ENCODE measurements around the gene MCF2L.

Gene MCF2L

DNA sequence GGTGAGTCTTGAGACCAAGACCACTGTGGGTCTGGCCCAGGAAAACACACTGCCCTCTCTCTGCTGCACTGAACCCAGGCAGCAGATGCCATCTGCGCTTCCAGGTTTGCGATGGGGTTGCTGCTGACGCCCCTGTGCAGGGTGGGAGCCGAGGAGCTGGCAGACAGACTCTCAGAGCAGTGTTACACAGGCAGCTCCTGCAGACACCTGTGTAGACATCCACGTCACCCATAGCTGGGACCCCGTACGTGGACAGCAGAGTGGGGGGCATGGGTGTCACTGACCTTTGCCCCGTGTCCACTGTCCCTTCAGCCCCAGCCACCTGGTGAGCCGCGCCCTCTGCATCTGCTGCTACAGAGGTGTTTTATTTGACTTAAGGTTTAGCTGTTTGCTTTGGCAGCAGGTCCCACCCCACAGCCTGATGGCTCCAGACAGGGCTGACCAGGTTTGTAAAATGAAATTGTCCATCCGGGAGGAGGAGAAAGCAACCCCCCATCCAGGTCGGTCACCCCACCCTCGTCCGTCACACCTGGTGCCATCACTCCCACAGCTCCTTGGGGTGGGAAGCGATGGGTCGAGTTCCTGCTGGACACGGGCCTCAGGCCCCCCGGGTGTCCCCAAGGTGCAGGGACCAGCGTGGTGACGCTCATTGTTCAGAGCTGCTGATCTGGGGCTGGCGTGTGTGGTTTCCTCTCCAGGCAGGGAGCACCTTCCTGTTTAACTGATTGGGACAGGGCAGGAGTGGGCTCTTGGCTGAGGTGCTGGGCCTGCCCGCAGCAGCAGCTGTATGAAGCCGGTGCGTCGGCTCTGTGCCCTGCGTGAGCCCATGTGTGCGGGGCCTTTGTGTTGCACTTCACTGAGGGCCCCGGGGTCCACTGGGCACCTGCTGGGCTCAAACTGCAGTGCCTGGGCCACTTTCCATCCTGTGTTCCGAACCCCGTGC lies 28.4 kb downstream of the MCF2L start:
- no peak for DNase-seq (ENCODE audit: low read depth in 2 of 2)

DNA sequence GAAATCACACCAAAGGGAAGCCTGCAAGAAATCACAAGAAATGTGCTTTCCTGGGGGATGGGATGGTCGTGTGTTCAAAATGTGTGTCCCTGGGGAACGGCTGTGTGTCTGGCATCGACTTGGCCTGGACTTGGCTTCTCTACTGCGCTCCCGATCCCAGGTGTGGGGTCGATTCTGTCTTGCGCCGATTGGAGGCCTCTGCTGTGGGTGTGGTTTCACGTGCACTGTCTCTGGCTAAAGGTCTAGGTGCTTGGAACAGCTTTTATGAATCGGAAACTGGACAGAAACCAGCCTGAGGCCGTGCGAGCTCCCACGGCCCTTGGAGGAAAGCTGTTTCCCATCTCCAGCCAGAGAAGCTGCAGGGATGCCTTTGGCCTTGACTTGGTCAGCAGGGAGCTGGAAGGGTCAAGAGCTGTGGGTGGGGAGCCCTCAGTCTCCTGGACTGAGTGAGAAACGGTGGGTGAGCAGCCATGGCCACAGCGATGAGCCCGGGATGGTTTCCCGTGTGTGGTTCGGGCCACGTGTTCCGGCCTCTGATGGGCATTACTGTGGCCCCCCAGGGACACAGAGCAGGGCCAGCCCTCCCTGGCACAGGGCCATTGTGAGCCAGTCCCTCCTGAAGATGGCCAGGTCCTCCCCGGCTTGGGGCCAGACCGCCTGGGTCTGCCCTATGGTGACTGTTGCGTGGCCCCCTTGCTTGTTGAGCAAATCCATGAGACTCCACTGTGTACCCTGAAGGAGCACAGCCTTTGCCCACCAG lies 29.7 kb downstream of the MCF2L start:
- DNase-seq (ENCODE audit: low read depth in 2 of 2): no peak

DNA sequence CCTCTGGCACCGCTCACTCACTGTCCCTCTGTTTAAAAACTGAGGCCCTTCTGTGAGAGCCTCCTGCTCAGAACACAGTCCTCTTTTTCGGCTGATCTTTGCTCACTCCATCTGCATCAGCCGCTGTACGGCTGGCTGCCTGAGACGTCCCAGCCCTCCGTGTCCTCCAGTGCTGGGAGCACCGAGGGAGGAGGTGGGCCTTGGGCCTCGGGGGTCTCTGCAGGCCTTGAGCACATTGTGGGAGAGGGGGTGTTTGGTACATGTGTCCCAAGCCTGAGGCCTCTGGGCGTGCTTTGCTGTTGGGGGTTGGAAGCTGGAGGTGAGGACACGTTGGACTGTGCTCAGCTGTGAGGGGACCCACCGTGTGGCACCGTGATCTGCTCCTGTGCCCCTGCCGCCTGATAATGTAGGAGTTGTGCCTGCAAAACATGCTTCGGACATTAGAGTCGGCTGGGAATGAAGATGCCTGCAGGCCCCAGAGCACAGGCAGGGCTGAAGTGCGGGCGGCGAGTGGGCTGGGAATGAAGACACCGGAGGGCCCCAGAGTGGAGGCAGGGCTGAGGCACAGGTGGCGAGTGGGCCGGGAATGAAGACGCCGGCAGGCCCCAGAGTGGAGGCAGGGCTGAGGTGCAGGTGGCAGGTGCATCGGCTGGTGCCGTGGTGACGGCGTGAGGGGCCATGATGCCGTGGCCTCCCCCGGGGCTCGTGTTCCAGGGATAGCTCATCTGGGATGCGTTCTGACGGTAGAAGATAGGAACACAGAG lies 30.6 kb downstream of the MCF2L start:
- no peak for DNase-seq (ENCODE audit: low read depth in 2 of 2)

DNA sequence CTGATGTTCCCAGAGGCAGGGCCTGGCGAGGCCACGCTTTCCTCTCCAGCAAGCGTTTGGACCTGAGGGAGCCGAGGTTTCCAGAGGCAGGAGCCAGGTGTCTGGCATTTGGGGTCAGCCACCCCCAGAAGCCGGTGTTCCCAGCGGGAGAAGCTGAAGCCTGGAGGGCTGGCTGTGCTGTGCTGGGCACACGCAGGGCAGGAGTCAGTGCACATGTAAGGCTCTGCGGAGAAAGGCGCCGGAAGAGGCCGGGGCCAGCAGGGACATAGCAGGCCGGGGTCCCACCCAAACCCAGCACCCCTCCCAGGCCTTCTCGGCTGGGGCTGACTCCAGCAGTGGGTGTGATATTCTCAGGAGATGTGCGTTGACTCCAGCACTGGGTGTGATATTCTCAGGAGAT lies 31.6 kb downstream of the MCF2L start:
- DNase-seq (ENCODE audit: low read depth in 2 of 2): no peak

DNA sequence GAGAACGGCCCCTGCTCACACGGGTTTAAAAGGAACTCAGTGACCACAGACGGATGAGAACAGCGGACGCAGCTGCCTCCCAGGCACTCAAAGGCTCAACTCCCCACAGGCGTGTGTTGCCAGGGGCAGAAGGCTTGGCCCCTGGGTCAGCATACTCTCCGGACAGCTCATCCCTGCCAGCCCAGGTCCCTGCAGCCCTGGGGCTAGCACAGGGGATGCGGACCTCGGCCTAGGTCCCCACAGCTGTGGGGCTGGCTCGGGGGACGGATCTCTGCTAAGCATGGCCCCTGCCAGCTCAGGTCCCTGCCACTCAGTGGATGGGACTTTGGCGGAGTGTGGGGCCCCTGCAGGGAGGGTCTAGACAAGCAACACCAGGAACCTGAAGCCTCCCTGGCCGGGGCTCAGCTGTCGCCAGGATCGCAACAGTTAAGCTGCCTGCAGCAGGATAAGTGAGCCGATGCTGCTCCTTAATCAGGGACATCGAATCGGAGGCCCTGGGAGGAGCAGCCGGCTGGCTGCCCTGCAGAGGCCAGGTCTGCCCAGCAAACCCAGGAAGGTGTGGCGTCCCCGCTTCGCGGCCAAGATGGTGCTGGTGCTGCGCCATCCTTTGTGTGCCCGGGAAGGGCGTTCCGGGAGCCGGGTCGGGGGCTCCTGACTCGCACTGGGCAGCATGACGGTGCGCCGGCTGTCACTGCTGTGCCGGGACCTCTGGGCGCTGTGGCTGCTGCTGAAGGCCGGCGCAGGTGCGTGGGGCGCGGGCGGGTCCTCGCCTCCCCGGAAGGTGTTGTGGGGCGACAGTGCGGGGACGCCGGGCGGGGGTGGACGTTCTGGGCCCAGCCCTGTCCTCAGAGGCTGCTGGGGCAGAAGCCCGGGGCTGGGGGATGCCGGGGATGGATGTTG lies 32.5 kb downstream of the MCF2L start:
- DNase-seq (ENCODE audit: low read depth in 2 of 2): no peak

DNA sequence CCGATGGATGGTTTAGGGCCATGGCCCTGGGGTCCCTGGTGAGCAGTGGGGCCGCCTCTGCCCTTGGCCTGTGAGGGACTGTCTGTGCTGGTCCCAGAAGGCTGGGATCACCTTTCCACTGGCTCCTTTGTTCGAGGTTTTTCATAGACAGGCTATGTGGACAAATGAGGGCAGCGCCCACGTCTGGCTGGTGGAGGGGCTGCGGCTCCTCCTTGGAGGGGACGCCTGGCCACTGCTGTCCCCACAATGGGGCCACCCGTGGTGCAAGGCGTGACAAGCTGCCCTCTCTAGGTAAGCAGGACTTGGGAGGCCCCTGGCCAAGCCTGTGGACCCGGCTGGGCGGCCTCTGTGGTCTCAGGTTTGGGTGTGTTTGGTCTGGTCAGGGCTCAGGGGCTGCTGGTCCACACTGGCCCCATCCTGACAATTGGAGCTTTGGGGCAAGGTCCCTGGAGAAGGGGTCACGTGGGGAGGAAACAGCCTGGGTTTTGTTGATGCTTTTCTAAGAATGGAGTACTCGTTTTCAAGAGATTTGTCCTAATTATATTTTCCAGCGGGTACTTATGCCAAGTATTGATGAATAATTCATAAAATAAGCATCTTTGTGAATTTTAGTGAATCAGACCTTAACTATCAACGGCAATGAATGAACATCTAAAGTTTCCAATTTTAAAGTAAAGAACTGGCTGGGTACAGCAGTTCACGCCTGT lies 33.3 kb downstream of the MCF2L start:
- DNase-seq (ENCODE audit: low read depth in 2 of 2): no peak

DNA sequence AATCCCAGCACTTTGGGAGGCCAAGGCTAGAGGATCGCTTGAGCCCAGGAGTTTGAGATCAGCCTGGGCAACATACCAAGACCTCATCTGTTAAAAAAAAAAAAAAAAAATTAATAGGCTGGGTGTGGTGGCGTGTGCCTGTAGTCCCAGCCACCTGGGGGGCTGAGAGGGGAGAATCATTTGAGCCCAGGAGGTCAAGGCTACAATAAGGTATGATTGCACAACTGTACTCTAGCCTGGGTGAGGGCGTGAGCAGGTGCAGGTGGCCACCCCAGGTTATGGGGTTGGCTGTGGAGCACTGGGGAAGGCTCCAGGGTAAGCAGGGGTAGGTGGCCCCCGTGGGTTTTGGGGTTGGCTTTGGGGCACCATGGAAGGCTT lies 33.9 kb downstream of the MCF2L start:
- no peak for DNase-seq (ENCODE audit: low read depth in 2 of 2)

DNA sequence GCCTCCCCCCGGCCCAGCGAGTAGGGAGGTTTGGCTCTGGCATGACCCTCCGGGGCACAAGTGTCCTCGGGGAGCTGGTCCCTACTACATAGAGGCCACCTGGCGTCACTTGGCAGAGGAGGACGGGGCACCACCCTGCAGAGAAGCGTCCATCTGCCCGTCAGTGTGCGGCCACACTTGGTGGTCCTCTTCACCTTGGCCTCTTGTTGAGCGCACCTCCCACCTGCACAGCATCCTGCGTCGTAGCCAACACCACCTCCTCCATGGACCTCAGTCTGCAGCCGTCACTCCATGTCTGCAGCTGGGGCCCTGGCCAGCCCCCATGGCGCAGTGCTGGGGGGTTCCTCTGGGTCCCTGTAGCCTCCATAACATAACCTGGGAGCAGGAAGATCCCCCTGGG lies 35.1 kb downstream of the MCF2L start:
- DNase-seq (ENCODE audit: low read depth in 2 of 2): no peak

DNA sequence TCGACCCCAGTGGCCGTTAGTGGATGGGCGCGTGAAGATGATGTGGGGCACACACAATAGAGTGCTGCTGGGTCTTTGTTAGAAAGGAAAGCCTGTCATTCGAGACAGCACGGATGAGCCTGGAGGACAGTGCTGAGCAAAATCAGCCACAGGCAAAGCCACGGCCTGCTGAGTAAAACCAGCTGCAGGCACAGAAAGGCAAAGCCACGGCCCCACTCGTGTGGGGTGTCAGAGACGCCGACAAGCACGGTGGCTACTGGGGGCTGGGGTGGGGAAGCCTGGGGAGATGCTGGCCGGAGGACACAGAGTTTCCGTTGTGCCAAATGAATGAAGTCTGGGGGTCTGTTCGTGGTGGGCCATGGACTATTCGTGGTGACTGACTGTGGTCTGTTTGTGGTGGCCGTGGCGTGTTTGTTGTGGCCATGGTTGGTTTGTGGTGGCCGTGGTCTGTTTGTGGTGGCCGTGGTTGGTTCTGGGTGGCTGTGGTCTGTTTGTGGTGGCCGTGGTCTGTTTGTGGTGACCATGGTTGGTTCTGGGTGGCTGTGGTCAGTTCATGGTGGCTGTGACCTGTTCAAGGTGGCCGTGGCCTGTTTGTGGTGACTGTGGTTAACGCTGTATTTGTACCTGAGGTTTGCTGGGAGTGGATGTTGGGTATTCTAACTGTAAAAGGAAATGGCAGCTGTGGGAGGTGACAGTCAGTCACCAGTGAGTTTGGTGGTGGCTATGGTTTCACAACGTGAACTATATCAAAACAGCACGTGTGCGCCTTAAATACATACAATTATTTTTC lies 36.3 kb downstream of the MCF2L start:
- no peak for DNase-seq (ENCODE audit: low read depth in 2 of 2)

DNA sequence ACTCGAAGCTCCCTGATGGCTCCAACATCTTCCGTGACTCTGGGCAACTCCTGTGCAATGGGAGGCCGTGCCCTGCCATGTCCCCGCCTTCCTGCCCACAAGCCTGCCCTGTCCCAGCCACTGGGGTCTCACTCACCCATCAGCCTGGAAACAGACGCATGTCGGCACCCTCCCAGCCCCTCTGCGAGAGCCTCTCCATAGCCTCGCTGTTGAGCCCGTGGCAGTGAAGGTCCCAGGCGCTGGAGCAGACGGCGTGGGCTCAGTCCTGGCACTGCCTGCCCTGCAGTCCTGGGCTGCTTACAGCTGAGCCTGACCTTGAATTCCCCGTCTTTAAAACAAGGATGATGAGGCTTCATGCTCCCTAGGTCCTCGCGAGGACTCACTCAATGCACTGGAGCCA lies 37.0 kb downstream of the MCF2L start:
- DNase-seq (ENCODE audit: low read depth in 2 of 2): no peak

DNA sequence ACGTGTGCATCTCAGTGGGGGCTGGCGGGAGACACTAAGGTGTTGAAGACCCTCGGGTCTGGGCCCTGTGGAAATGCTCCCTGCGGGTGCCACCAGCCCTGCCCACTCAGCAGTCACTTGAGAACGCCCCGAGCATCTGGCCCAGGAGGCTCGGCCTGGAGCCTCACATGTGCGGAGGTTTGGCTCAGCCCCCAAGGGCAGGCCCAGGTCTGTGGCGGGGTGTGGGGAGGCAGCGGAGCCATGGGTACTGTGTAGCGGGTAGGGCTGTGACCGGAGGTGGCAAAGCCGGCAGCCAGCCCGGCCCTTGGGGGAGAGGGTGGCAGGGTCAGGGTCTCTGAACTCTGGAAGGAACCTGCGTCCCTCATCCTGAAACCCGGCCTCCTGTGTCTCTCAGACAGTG lies 37.6 kb downstream of the MCF2L start:
- DNase-seq (ENCODE audit: low read depth in 2 of 2): no peak

DNA sequence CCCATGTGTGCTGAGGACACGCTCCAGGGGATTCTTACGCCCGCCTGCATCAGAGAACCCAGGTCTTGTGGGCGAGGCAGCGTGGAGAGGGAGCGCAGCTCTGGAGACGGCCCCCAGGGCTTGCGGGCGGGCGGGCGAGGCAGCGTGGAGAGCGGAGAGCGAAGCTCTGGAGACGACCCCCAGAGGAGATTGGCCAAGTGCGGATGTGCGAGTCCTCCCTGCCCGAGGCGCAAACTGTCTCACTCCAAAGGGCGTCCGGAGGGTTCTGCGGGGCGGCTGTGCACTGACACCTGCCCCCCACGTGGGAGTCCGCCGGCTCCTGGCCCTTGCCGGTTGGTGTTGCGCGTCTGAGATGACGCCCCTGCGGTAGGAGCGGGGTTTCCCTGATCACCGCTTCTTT lies 39.8 kb downstream of the MCF2L start:
- DNase-seq (ENCODE audit: low read depth in 2 of 2): no peak

DNA sequence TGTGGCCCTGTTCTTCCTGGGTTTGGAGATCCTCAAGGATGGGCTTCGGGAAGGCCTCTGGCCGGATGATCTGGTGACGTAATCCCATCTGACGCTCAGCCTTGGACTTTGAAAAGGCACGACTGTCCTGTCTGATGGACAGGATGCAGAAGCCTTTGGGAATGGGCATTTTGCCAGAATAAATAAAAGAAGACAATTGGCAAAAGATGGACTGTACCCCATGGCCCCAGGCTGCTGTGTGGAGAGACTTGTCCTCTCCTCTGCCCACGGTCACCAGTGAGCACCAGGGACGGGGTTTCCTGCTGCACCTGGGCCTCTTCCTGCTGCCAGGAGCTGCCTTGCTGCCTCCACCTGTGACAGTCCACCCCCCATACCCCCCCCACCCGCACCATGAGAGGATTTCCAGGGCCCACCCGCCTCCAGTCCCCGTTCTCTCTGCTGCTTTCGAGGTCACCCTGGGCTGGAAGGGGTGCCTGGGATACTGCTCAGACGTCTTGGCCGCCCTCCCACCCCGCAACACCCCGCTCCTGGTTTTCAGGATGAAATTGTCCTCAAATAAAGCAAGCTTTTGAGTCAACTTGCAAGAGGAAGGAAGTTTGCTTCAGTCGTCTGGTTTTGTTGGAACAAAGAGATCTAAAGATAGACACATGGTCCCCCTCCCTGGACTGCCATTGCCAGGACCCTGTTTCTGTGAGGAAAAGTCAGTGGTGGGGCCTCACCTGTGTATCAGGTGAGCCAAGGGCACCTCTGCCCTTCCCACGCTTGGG lies 40.9 kb downstream of the MCF2L start:
- no peak for DNase-seq (ENCODE audit: low read depth in 2 of 2)

DNA sequence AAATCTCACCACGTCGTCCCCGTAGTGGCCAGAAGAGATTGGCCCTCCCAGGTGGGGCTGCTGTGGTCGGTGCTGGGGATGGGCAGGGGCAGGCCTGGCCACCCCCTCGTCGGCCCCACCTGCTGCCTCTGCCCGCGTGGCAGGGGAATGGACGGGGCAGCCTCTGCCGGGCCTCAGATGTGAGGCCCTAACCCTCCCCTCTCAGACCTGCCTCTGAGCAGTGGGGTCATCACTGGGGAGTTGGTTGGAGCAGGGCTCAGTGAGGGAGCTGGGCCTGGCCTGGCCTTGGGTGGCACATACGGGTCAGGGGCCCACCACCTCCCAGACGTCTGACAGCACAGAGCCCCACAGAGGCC lies 41.5 kb downstream of the MCF2L start:
- no peak for DNase-seq (ENCODE audit: low read depth in 2 of 2)

DNA sequence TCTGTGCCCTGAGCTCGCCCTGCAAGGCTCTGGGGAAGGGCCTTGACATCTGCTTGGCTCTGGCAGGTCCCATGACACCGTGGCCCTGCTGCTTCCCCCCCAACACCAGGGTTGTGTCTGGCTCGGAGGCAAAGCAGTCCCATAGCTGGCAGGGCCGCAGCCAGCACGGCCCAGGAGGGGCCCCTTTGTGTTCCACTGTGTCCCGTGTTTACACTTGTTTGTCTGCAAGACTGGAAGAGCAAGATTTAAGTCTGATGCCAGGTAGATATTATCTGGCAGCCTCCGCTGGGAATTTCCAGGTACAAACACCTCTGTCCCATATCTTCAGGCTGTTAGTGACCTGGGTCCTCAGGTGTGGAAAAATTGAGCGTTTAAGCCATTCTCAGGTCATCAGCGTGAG lies 44.3 kb downstream of the MCF2L start:
- no peak for DNase-seq (ENCODE audit: low read depth in 2 of 2)

DNA sequence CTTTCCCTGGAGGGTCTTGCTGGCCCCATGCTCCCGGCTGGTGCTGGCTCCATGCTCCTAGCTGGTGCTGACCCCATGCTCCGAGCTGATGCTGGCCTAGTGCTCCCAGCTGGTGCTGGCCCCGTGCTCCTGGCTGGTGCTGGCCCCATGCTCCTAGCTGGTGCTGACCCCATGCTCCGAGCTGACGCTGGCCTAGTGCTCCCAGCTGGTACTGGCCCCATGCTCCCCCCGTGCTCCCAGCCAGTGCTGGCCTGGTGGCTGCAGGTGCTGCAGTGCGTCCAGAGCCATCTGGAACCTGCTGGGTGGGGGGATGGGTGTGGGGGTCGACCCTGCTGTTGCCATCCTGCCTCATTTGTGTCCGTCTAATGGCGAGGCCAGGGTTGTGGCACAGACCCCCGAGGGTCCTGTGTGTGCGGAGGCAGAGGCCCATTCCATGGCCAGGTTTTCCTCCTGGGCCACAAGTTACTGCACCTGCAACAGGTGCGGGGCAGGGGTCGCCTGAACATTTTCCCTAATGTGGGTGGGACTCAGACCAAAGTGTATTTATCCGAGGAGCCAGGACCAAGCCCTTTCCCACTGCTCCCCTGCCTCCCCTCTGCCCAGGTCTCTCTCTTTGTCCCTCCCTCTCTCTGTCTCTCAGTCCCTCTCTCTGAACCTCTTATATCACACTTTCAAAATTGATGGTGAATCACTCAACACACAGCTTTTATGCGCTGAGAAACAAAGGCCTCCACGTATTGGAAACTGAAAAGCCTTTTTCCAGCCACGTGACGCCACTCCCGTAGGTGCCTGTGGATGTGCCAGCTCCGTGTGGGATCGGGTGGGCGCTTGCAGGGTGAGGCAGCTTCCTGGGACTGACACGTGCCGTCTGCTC lies 45.1 kb downstream of the MCF2L start:
- no peak for DNase-seq (ENCODE audit: low read depth in 2 of 2)

DNA sequence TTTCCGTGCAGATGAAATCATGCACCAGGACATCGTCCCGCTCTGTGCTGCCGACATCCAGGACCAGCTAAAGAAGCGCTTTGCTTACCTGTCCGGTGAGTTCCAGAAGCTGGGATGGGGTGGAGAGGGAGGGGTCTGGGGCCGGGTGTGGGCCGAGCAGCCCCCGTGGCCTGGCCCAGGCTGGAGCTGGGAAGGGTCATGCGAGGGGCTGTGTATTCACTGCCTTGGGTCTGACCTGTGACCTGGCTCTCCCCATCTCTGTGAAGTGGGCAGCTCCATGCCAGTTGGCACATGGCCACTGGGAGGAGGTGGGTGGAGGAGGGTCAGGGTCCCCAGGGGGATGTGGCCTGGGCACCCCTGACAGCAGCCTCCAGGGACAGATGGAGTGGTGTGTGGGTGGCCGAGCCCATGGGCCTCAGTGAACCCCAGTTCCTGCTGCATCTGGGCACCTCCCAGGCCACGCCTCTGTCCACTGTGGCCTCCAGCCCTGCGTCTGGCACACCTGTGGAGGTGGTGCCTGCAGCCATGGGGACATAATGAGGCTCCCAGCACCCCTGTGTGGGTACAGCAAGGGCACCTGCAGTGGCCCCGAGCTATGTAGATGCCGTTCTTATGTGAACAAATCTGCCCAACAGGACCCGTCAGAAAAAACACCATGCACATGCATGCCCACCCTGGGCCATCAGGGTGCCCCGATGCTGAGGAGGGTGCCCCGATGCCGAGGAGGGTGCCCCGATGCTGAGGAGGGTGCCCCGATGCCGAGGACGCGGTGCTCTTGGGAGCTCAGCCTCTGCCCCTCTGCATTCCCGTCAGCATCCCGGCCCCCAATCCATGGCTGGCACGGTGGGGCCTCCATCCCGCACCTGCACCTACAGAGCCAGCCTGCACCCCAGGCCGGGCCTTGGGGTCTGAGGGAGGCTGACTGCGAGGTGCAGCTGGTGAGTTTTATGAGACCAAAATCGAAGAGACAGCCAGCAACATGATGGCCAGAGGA lies 46.0 kb downstream of the MCF2L start:
- DNase-seq (ENCODE audit: low read depth in 2 of 2): no peak
